GM19025 (cell line): ENCODE results near the gene NR1D1.
"Not testable (repeated sequence)": the region's sequence is repeated elsewhere in the genome, so short reads cannot be mapped to it uniquely, and the experiment has no call there.

Experiments used
- ATAC-seq: cut with Tn5 transposase; IDR thresholded peaks from one replicate; pipeline ENCODE4 v1.9.1; 2021; ENCODE audit warnings: mild to moderate bottlenecking, low read depth, moderate library complexity; ENCODE audit not compliant: unreplicated experiment

Gene NR1D1

GRCh38 chr17:40100419-40100668 is at the start of gene NR1D1:
TSS of gene NR1D1 (minus strand) at chr17:40100589. CDS start at chr17:40100094, 495 bp downstream.
- no peak for ATAC-seq

GRCh38 chr17:40148527-40148926 is 48.1 kb upstream of the NR1D1 start:
- no peak for ATAC-seq

- ATAC-seq, result no peak
Measured at GRCh38 chr17:40145476-40145875, 45.1 kb upstream of the NR1D1 start.

GRCh38 chr17:40143166-40143565 is 42.8 kb upstream of the NR1D1 start:
- ATAC-seq, result not testable (repeated sequence)

- ATAC-seq, result no peak
Measured at GRCh38 chr17:40139566-40140058, 39.2 kb upstream of the NR1D1 start.

GRCh38 chr17:40135817-40136216 is 35.4 kb upstream of the NR1D1 start:
- ATAC-seq, result no peak

GRCh38 chr17:40134184-40134583 is 33.8 kb upstream of the NR1D1 start:
- no peak for ATAC-seq

GRCh38 chr17:40130352-40131042 is 30.1 kb upstream of the NR1D1 start:
- ATAC-seq, result no peak

GRCh38 chr17:40129498-40129897 is 29.1 kb upstream of the NR1D1 start:
- ATAC-seq, result no peak

GRCh38 chr17:40124279-40125141 is 24.1 kb upstream of the NR1D1 start:
- ATAC-seq, result no peak

- no peak for ATAC-seq
Measured at GRCh38 chr17:40123811-40124114, 23.4 kb upstream of the NR1D1 start.

- no peak for ATAC-seq
Measured at GRCh38 chr17:40122999-40123810, 22.8 kb upstream of the NR1D1 start.

GRCh38 chr17:40122136-40122998 is 22.0 kb upstream of the NR1D1 start:
- ATAC-seq, result no peak

- no peak for ATAC-seq
Measured at GRCh38 chr17:40121181-40122135, 21.1 kb upstream of the NR1D1 start, which contains the start of gene MSL1. TSS of gene MSL1 (plus strand) at chr17:40121971. CDS start at chr17:40122613, 642 bp downstream.

GRCh38 chr17:40115101-40115436 is 14.7 kb upstream of the NR1D1 start:
- ATAC-seq, result no peak

GRCh38 chr17:40113907-40114245 is 13.5 kb upstream of the NR1D1 start:
- no peak for ATAC-seq

GRCh38 chr17:40113110-40113906 is 12.9 kb upstream of the NR1D1 start:
- peak; percentile 77 for ATAC-seq

GRCh38 chr17:40112718-40113109 is 12.3 kb upstream of the NR1D1 start:
- ATAC-seq, result no peak
